Pericardium fibroblast (primary cell): Measurements from ENCODE around the gene PARL. TPM values are rescaled to one million over a fixed set of nuclear protein-coding genes. Genes with fewer than 3 reads are reported as not detected.

Experiments
- total RNA-seq: library from RNA; depleted of rRNA; stranded (reverse); fragments of >200 nt; gene quantifications from 2 replicates; pipeline ENCODE4 v1.2.3, GENCODE V29; 2015

Gene PARL, protein sequence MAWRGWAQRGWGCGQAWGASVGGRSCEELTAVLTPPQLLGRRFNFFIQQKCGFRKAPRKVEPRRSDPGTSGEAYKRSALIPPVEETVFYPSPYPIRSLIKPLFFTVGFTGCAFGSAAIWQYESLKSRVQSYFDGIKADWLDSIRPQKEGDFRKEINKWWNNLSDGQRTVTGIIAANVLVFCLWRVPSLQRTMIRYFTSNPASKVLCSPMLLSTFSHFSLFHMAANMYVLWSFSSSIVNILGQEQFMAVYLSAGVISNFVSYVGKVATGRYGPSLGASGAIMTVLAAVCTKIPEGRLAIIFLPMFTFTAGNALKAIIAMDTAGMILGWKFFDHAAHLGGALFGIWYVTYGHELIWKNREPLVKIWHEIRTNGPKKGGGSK
- 35.4 and 43.9 TPM in 2 replicates for total RNA-seq

GRCh38 chr3:183884427-183885296 is at the start of gene PARL:
PARL (minus strand) TSS chr3:183884880; CDS start chr3:183884846, 34 bp downstream.

DNA sequence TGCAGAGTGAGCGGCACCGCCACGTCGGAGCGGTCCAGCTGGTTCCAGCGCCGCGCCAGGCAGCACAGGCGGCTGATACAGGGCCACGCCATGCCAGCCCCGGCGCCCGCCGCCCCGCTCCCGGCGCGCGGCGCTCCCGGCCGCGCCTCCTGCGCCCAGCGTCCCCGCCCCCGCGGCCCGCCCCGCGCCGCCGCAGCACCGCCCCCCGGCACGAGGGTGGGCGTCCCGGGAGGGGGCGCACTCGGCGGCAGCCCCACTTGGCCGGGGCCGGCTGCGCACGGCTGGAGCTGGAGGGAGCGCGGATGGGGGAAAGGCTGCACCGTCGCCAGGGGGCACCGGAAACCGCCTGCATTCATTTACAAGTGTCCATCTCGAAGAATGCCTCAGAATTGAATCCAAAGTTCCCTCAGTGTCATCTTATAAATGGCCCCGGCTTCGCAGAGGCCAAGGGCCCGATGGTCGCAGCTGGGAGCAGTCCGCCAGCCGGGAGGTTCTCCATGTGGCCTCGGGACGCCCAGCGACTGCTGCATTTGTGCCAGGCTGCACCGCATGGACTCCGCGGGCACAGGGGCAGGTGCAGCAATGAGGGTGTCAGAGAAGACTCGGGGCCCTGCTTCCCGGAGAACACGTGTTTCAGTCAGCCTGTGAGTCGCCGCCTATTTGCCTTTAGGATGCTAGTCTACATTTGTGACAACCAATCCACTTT is 59.1 kb downstream of the PARL start, which contains the start of gene MAP6D1:
MAP6D1 (minus strand) TSS at position 122 of the 706 bp plus-strand sequence; CDS start at position 92, 30 bp downstream.

Other genes starting within 250 kb of the PARL start
- gene KLHL24, start 249.3 kb downstream of the PARL start, total RNA-seq, result 30.2 and 31.7 TPM in 2 replicates
- gene YEATS2, start 187.1 kb downstream of the PARL start, total RNA-seq, result 23.9 and 30.6 TPM in 2 replicates
- 2.0 and 6.9 TPM in 2 replicates for gene MAP6D1, start 59.3 kb downstream of the PARL start, total RNA-seq
- 7.0 and 16.4 TPM in 2 replicates for gene ABCC5, start 133.0 kb upstream of the PARL start, total RNA-seq
- not detected in 2 replicates for gene HTR3D, start 146.9 kb upstream of the PARL start, total RNA-seq
- not detected in 2 replicates for gene HTR3C, start 168.2 kb upstream of the PARL start, total RNA-seq
- not detected in 2 replicates for gene HTR3E, start 212.2 kb upstream of the PARL start, total RNA-seq